ENCODE results near the gene VPS54. TPM values are rescaled to one million over a fixed set of nuclear protein-coding genes. Genes with fewer than 3 reads are reported as not detected.

VPS54 gene
- total RNA-seq, 4 donors from 2014 or later: 16.6 to 24.8 (median 20.9) TPM

GRCh38 chr2:63875131-63875527 is 144.1 kb downstream of the VPS54 start:
- Histone ChIP-seq H3K4me3 (no peak overlapping the region), H3K27ac (no peak overlapping the region)

GRCh38 chr2:63874204-63875130 is 144.8 kb downstream of the VPS54 start:
- Histone ChIP-seq H3K4me1 (no peaks in the 10 kb centered on the region), H3K27me3 (no peaks in the 10 kb centered on the region), H3K27ac (no peak overlapping the region), H3K9me3 (no peaks in the 10 kb centered on the region), H3K36me3 (peaks cover 0 to 20% (median 0%) of the 10 kb centered on the region in 3 donors), H3K4me3 (no peak overlapping the region)
- TF ChIP-seq CTCF (IDR thresholded peaks at IDR 0.05) (no peak), POLR2A (IDR thresholded peaks at IDR 0.05) (no peak)
- DNase-seq: no peak

More at GRCh38 chr2:63875131-63875527, 144.1 kb downstream of the VPS54 start:
- H3K36me3 ChIP-seq: peaks cover 0 to 20% (median 0%) of the 10 kb centered on the region in 3 donors
- H3K9me3 ChIP-seq: no peaks in the 10 kb centered on the region
- no peak for DNase-seq
- H3K27me3 ChIP-seq: no peaks in the 10 kb centered on the region
- H3K4me1 ChIP-seq: no peaks in the 10 kb centered on the region
- TF ChIP-seq POLR2A (IDR thresholded peaks at IDR 0.05) (no peak), CTCF (IDR thresholded peaks at IDR 0.05) (no peak)

- Histone ChIP-seq H3K27ac (no peak overlapping the region), H3K36me3 (peaks cover 0 to 28% (median 0%) of the 10 kb centered on the region in 3 donors), H3K27me3 (no peaks in the 10 kb centered on the region), H3K4me3 (no peak overlapping the region), H3K4me1 (no peaks in the 10 kb centered on the region), H3K9me3 (no peaks in the 10 kb centered on the region)
- no peak for DNase-seq
- TF ChIP-seq CTCF (IDR thresholded peaks at IDR 0.05) (no peak), POLR2A (IDR thresholded peaks at IDR 0.05) (no peak)
These were observed 146.5 kb downstream of the VPS54 start for GRCh38 chr2:63872571-63873328.

GRCh38 chr2:63871864-63872263 is 147.4 kb downstream of the VPS54 start:
- no peaks in the 10 kb centered on the region for H3K27me3 ChIP-seq
- H3K27ac ChIP-seq: no peak overlapping the region

More at GRCh38 chr2:63871864-63872263, 147.4 kb downstream of the VPS54 start:
- H3K36me3 ChIP-seq: peaks cover 0 to 28% (median 0%) of the 10 kb centered on the region in 3 donors
- no peak for DNase-seq
- H3K9me3 ChIP-seq: no peaks in the 10 kb centered on the region
- no peaks in the 10 kb centered on the region for H3K4me1 ChIP-seq
- H3K4me3 ChIP-seq: no peak overlapping the region
- TF ChIP-seq POLR2A (IDR thresholded peaks at IDR 0.05) (no peak), CTCF (IDR thresholded peaks at IDR 0.05) (no peak)
